PC-9 (cell line): ENCODE measurements around the gene GRAMD2B.

ENCODE experiments used
- CTCF ChIP-seq: fragments of 200-600 bp; sonication (generic); conservative IDR thresholded peaks from 2 replicates; pipeline ENCODE4 v1.6.1; 2017; ENCODE audit warnings: mixed run types, antibody characterized with exemption, mild to moderate bottlenecking, moderate library complexity
- EZH2 ChIP-seq: fragments of 200-600 bp; sonication (generic); IDR thresholded peaks from 2 replicates; pipeline ENCODE4 v1.8.0; 2017; ENCODE audit warnings: antibody characterized with exemption, low read depth

DNA sequence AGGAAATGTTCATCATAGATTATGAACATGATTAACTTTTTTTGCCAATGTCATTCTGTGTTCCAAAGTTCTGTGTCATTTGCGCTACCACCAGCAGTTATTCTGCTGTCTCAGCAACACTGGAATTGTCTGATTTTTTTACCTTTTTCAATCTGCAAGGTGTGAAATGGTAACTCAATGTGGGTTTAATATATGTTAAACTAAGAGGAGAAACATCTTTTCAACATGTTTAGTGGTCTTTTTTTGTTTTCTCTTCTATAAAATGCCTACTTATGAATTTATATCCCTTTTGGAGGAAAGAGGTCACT lies 49.1 kb upstream of the GRAMD2B start:
- TF ChIP-seq CTCF (no peak), EZH2 (no peak)
